Stimulated activated naive CD8-positive, alpha-beta T cell treated with anti-CD3 and anti-CD28 coated beads, Interleukin-15, amount 100 ng/mL, for 72 hours (primary cell): ENCODE measurements around the gene RYR2.

Experiments used
- ATAC-seq: fragments of 150-1000 bp; cut with Tn5 transposase; 2 replicates; pipeline ENCODE4 v1.10.0; 2021; ENCODE audit warnings: mild to moderate bottlenecking, moderate library complexity
- DNase-seq, 2 donors: peaks; one replicate each; pipeline ENCODE4 v3.0.0; 2021 to 2022
- H3K27ac Mint-ChIP-seq, 2 donors: one replicate each; pipeline ENCODE4 v1.8.0; 2022; ENCODE audit warnings: mild to moderate bottlenecking in 2 of 2, mixed read lengths in 2 of 2, moderate library complexity in 2 of 2
- H3K27me3 Mint-ChIP-seq: one replicate; pipeline ENCODE4 v1.8.0; 2022; ENCODE audit warnings: mixed read lengths
- H3K4me1 Mint-ChIP-seq: one replicate; pipeline ENCODE4 v1.8.0; 2022; ENCODE audit warnings: mild to moderate bottlenecking, mixed read lengths
- H3K4me3 Mint-ChIP-seq, 2 donors: one replicate each; pipeline ENCODE4 v1.8.0; 2022; ENCODE audit warnings: mild to moderate bottlenecking in 2 of 2, mixed read lengths in 2 of 2, moderate library complexity in 1 of 2
- H3K9me3 Mint-ChIP-seq, 2 donors: one replicate each; pipeline ENCODE4 v1.8.0; 2022; ENCODE audit warnings: mixed read lengths in 2 of 2

Gene RYR2

GRCh38 chr1:237539055-237539454, 497.1 kb downstream of the RYR2 start:
- Mint-ChIP-seq H3K4me3 (no peak overlapping the region), H3K27ac (no peak overlapping the region), H3K4me1 (no peaks in the 10 kb centered on the region), H3K27me3 (no peaks in the 10 kb centered on the region), H3K9me3 (no peaks in the 10 kb centered on the region)
- DNase-seq, result no peak
- ATAC-seq, result no peak

DNA sequence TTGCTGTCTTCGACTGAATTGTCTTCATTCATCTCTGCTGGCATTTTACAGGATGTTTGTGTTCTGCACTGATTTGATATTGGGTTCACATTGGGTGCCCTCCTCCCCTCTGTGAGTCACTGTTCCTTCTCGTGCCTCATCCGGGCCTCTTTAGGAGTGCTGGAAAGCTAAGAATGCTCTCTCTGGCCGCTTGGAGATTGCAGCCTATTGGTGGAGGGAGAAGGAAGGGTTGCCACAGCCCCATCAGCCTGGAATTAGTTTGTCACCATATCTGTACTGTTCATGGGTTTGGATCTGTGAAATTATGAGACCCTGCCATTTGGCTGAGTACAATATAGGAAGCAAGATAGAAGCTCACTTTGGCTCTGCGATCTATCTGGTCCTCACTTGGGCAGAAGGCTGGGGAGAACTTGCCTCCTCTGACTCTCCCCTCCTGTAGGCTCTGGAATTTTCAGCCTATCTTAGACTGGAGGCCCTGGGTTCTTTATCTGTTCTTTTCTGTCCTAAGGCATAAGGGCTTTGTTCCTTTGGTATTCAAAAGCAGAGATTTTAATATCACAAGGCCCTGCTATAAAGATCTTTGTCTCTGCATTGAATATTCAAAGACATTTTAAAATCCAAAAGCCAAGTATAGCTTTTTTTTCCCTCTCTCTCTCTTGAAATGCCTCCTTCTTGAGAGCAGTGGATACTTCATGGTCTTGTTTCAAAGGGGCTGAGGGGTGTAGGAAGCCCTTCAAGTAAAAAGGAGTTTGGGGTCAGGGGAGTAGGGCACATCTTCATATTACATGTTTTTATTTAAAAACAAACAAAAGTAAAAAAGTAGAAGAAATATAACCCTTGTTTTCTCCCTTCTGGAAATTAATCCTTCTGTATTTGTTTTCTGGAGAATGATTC, 500.8 kb downstream of the RYR2 start:
- Mint-ChIP-seq H3K9me3 (no peaks in the 10 kb centered on the region), H3K4me1 (no peaks in the 10 kb centered on the region), H3K27me3 (no peaks in the 10 kb centered on the region), H3K27ac (no peak overlapping the region), H3K4me3 (no peak overlapping the region)
- DNase-seq (no peak), ATAC-seq (no peak)

- Mint-ChIP-seq H3K4me3 (no peak overlapping the region), H3K27ac (no peak overlapping the region)
Measured at GRCh38 chr1:237553078-237553477, 511.1 kb downstream of the RYR2 start.

DNA sequence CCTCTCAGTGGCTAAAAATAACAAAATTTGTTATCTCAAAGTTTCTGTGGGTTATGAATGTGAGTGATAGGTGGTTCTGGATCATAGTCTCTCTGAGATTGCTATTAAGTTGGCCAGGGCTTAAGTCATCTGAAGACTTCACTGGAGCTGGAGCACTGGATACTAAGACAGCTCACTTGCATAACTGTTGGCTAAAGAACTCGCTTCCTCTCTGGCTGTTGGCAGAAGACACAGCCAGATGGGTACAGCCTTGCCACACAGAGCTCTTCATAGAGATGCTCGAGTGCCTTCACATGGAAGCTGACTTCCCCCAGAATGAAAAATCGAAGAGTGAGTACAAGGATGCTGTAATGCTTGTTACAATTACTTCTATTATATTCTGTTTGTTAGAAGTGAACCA, 514.9 kb downstream of the RYR2 start:
- no peak overlapping the region for H3K4me3 Mint-ChIP-seq
- H3K27me3 Mint-ChIP-seq, result peaks cover 22% of the 10 kb centered on the region
- no peak for DNase-seq
- ATAC-seq, result no peak
- no peaks in the 10 kb centered on the region for H3K9me3 Mint-ChIP-seq
- H3K27ac Mint-ChIP-seq, result no peak overlapping the region
- no peaks in the 10 kb centered on the region for H3K4me1 Mint-ChIP-seq

More at GRCh38 chr1:237553078-237553477, 511.1 kb downstream of the RYR2 start:
- DNase-seq (no peak), ATAC-seq (no peak)
- H3K9me3 Mint-ChIP-seq, result no peaks in the 10 kb centered on the region
- no peaks in the 10 kb centered on the region for H3K4me1 Mint-ChIP-seq
- H3K27me3 Mint-ChIP-seq, result peaks cover 7% of the 10 kb centered on the region

DNA sequence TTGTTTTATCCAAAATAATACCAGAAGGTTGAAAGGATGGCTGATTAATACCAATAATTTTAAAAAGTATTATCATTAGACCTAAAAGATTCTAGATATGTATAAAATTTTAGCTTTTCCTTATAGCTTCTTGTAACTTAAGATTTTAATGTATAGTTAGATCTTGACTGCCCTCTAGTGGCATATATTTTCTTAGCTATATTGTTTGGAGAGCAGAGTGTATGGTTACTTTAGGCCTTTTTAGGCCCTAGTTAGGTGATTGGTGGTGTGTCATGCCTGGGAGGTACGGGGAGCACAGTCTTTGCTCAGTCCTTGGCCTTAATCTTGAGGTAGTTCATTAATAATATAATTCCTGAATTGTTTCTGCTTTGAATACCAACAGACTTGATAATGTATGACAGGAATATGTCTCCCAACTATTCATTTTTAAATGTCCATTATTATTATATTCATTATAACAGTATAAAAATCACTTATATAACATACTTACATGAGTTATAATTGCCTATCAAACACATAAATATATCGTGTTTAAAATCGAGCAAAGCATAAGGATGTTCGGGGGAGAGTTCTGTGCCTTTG, 520.3 kb downstream of the RYR2 start:
- H3K4me1 Mint-ChIP-seq, result no peaks in the 10 kb centered on the region
- no peak overlapping the region for H3K4me3 Mint-ChIP-seq
- ATAC-seq (peak; percentile 77), DNase-seq (peak in 1 of 2 donors; percentile 6)
- no peak overlapping the region for H3K27ac Mint-ChIP-seq
- peaks cover 22% of the 10 kb centered on the region for H3K27me3 Mint-ChIP-seq
- H3K9me3 Mint-ChIP-seq, result no peaks in the 10 kb centered on the region

- Mint-ChIP-seq H3K27ac (no peak overlapping the region), H3K4me3 (no peak overlapping the region), H3K4me1 (no peaks in the 10 kb centered on the region), H3K27me3 (peaks cover 16% of the 10 kb centered on the region), H3K9me3 (no peaks in the 10 kb centered on the region)
- ATAC-seq (no peak), DNase-seq (no peak)
Measured at GRCh38 chr1:237565236-237565635, 523.3 kb downstream of the RYR2 start.

DNA sequence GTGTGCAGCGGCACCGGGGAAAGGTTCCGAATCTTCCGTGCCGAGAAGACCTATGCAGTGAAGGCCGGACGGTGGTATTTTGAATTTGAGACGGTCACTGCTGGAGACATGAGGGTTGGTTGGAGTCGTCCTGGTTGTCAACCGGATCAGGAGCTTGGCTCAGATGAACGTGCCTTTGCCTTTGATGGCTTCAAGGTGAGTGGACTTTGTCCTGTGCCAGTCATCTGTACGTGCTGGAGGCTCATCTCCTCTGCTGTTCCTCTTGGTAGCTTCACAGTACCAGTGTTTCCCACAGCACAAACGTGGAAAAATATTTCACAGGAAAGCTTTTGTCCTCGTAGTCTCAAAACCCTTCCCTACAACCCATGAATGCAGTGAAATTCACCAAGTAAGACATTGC, 524.6 kb downstream of the RYR2 start:
- DNase-seq (no peak), ATAC-seq (no peak)
- Mint-ChIP-seq H3K27ac (no peak overlapping the region), H3K27me3 (peaks cover 3% of the 10 kb centered on the region), H3K9me3 (no peaks in the 10 kb centered on the region), H3K4me3 (no peak overlapping the region), H3K4me1 (no peaks in the 10 kb centered on the region)

GRCh38 chr1:237568955-237569354, 527.0 kb downstream of the RYR2 start:
- no peak overlapping the region for H3K4me3 Mint-ChIP-seq
- H3K27ac Mint-ChIP-seq, result no peak overlapping the region
- no peak for ATAC-seq

DNA sequence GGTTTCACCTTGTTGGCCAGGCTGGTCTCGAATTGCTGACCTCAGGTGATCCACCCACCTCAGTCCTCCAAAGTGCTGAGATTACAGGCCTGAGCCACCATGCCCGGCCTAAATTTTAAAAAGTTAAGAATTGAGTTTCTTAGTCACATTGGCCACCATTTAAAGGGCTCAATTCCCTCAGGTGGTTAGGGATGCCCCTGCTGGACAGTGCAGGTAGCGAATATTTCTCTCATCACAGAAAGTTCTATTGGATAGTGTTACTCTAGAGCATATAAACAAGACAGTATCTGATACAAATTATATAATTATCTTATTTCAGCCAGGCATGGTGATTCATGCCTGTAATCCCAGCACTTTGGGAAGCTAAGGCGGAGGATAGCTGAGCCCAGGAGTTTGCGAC, 528.5 kb downstream of the RYR2 start:
- Mint-ChIP-seq H3K4me3 (no peak overlapping the region), H3K4me1 (no peaks in the 10 kb centered on the region), H3K27ac (no peak overlapping the region), H3K9me3 (peaks cover 3 to 11% of the 10 kb centered on the region in 2 donors), H3K27me3 (no peaks in the 10 kb centered on the region)
- no peak for DNase-seq
- no peak for ATAC-seq

More at GRCh38 chr1:237568955-237569354, 527.0 kb downstream of the RYR2 start:
- Mint-ChIP-seq H3K4me1 (no peaks in the 10 kb centered on the region), H3K27me3 (no peaks in the 10 kb centered on the region), H3K9me3 (peaks cover 0 to 3% of the 10 kb centered on the region in 2 donors)
- no peak for DNase-seq

DNA sequence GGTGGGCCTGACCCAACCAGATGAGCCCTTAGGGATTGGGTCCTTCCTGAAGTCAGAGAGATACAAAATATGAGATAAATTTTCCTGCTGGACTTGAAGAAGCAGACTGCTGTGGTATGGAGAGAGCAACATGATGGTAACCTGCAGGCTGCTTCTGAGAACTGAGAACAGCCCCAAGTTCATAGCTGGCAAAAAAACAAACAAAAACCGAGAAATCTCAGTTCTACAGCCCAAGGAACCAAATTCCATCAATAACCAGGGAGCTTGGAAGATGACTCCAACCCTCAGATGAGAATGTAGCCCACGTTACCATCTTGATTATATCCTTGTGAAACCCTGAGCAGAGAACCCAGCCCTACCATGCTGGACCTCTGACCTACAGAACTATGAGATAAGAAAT, 532.6 kb downstream of the RYR2 start:
- Mint-ChIP-seq H3K4me1 (no peaks in the 10 kb centered on the region), H3K9me3 (peaks cover 19 to 22% of the 10 kb centered on the region in 2 donors), H3K4me3 (no peak overlapping the region), H3K27ac (no peak overlapping the region), H3K27me3 (no peaks in the 10 kb centered on the region)
- ATAC-seq, result no peak
- no peak for DNase-seq

DNA sequence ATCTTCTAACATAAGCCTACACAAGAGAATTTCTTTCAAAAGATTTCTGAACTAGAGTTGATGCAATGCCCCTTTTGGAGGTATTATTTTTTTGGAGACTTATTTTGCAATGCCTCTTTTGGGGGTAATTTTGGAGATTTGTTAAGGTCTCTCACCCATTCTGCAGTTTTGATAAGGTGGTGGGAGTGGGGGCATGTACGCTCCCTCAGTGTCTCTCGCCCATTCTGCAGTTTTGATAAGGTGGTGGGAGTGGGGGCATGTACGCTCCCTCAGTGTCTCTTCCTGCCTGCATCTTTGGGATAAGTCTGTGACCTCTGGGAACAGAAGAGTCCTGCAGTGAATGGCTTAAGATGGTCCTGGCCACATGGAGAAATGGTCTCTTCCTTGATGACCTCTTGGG, 536.6 kb downstream of the RYR2 start:
- peaks cover 19 to 22% of the 10 kb centered on the region in 2 donors for H3K9me3 Mint-ChIP-seq
- no peaks in the 10 kb centered on the region for H3K4me1 Mint-ChIP-seq
- no peak overlapping the region for H3K4me3 Mint-ChIP-seq
- no peak for DNase-seq
- H3K27me3 Mint-ChIP-seq, result no peaks in the 10 kb centered on the region
- H3K27ac Mint-ChIP-seq, result no peak overlapping the region
- no peak for ATAC-seq

- Mint-ChIP-seq H3K27me3 (no peaks in the 10 kb centered on the region), H3K4me3 (no peak overlapping the region), H3K27ac (no peak overlapping the region), H3K9me3 (peaks cover 8 to 17% of the 10 kb centered on the region in 2 donors), H3K4me1 (no peaks in the 10 kb centered on the region)
- DNase-seq (no peak), ATAC-seq (no peak)
Measured at GRCh38 chr1:237580726-237581125, 538.7 kb downstream of the RYR2 start.

GRCh38 chr1:237583270-237583669, 541.3 kb downstream of the RYR2 start:
- ATAC-seq (no peak), DNase-seq (no peak)
- Mint-ChIP-seq H3K27ac (no peak overlapping the region), H3K4me1 (no peaks in the 10 kb centered on the region), H3K4me3 (no peak overlapping the region), H3K9me3 (no peaks in the 10 kb centered on the region), H3K27me3 (no peaks in the 10 kb centered on the region)

DNA sequence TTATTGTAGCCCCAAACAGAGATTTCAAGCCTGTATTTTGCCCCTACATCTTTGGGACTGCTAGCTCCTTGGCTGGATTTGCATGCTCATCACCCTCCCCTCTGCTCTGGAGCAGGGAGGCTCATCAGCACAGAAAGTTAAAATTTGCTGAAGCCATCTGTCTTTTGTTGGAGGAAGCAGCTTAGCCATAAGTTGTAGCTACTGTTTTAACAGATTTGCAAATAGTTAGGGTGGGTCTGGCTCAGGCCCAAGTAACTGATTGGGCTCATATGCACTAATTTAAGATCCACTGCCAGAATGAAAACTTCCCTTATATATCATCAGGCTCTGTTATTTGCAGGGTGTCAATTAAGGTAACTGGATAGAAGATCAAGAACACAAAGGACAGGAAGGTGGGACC, 541.8 kb downstream of the RYR2 start:
- no peak overlapping the region for H3K4me3 Mint-ChIP-seq
- no peak for DNase-seq
- H3K4me1 Mint-ChIP-seq, result no peaks in the 10 kb centered on the region
- H3K27ac Mint-ChIP-seq, result no peak overlapping the region
- H3K27me3 Mint-ChIP-seq, result no peaks in the 10 kb centered on the region
- H3K9me3 Mint-ChIP-seq, result no peaks in the 10 kb centered on the region
- no peak for ATAC-seq

- no peaks in the 10 kb centered on the region for H3K27me3 Mint-ChIP-seq
- DNase-seq, result no peak
- no peak for ATAC-seq
- H3K4me3 Mint-ChIP-seq, result no peak overlapping the region
- no peaks in the 10 kb centered on the region for H3K4me1 Mint-ChIP-seq
- peaks cover 0 to 1% of the 10 kb centered on the region in 2 donors for H3K9me3 Mint-ChIP-seq
- H3K27ac Mint-ChIP-seq, result no peak overlapping the region
Measured at GRCh38 chr1:237590386-237590785, 548.4 kb downstream of the RYR2 start.

GRCh38 chr1:237591353-237591752, 549.4 kb downstream of the RYR2 start:
- Mint-ChIP-seq H3K27ac (no peak overlapping the region), H3K4me3 (no peak overlapping the region), H3K9me3 (peaks cover 8 to 11% of the 10 kb centered on the region in 2 donors), H3K27me3 (no peaks in the 10 kb centered on the region), H3K4me1 (no peaks in the 10 kb centered on the region)
- DNase-seq (no peak), ATAC-seq (no peak)
